Esophagus muscularis mucosa (tissue), 3 donors: Measurements from ENCODE around the gene ZC3HAV1.
"Not testable (repeated sequence)": the region's sequence is repeated elsewhere in the genome, so short reads cannot be mapped to it uniquely, and the experiment has no call there.

Experiments used
- CTCF ChIP-seq, 3 experiments: fragments of 200-600 bp in 2 of 3; fragments of 450-650 bp in 1 of 3; sonication (generic) in 2 of 3; IDR thresholded peaks; one replicate each; pipeline ENCODE4 v1.5.1; 2017 to 2019; ENCODE audit warnings: antibody characterized with exemption in 3 of 3, mild to moderate bottlenecking in 2 of 3, moderate library complexity in 1 of 3
- POLR2A ChIP-seq: fragments of 450-650 bp; IDR thresholded peaks from one replicate; pipeline ENCODE4 v1.6.1; 2017; ENCODE audit warnings: antibody characterized with exemption, moderate library complexity, mild to moderate bottlenecking, low read depth
- POLR2AphosphoS5 ChIP-seq, 2 donors: sonication (generic); formaldehyde crosslinking; IDR thresholded peaks; one replicate each; pipeline ENCODE4 v1.6.1; 2017; ENCODE audit warnings: antibody characterized with exemption in 2 of 2

DNA sequence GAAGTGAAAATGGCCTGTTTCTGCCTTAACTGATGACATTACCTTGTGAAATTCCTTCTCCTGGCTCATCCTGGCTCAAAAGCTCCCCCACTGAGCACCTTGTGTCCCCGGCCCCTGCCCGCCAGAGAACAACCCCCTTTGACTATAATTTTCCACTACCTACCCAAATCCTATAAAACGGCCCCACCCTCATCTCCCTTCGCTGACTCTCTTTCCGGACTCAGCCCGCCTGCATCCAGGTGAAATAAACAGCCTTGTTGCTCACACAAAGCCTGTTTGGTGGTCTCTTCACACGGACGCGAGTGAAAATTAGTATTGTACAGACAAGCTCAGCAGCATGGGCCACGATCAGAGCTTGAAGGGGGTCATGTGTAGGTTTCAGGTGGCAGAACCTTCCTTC is 16.0 kb downstream of the ZC3HAV1 start:
- not testable (repeated sequence) for TF ChIP-seq POLR2A; CTCF (IDR thresholded peaks at IDR 0.05); POLR2AphosphoS5 (IDR thresholded peaks at IDR 0.05)
